ENCODE measurements around the gene HIVEP1.
"Not testable (repeated sequence)": the region's sequence is repeated elsewhere in the genome, so short reads cannot be mapped to it uniquely, and the experiment has no call there.

The HIVEP1 gene

DNA sequence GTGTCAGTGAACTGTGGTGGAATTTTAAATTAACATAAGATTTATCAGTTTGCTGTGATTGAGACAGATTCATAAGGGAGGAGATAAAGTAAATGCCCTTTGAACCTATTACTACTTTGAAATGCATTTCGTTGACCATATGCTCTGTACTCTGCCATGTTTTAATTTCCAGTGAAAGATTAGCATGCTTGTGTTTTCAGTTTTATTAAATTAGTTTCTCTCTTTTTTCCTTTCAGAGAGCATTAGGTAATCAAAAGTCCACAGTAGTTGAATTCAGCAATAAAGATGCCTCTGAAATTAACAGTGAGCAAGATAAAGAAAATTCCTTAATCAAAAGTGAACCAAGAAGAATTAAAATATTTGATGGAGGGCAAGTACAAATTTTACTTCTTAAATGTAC, 117.4 kb downstream of the HIVEP1 start:
- no peak for DNase-seq

- DNase-seq = no peak
Observed at GRCh38 chr6:12132351-12133222, 120.5 kb downstream of the HIVEP1 start.

DNA sequence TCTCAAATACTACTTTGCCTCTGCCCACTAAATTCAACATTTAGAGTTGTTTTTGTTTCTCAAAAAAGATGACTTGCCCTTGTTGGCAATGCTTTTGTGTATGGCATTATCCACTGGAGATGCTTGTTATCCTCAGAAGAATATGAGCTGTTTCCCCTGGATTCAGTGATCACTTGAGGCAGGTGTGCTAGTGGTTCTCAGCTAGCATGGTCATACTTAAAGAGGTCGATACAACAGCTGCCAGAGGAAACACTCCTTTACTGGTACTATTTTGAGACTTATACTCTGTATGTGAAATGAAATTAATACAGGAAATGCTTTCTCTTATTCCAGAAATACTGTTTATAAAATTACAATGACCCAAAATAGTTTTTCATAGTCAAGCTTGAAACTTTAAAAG, 122.5 kb downstream of the HIVEP1 start:
- no peak for DNase-seq

GRCh38 chr6:12134991-12135390, 122.9 kb downstream of the HIVEP1 start:
- no peak for DNase-seq

- DNase-seq = no peak
Observed at GRCh38 chr6:12136905-12137304, 124.8 kb downstream of the HIVEP1 start.

DNA sequence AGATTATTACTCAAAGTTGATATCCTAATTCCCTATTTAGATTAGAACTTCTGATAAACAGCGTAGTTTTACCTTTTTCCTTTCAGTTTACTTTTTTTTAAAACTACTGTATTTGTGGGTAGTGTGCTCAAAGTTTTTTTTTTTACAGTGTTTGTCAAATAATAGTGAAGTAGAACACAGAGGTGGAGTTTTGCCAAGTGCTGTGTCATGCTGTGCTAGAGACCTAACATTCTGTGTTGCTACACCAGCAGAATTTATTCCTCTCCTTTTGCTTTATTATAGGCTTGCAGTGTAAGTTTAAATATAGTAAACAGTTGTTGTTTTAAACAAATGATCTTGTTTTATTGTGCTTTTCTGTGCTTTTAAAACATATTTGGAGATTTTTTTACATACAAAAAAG, 125.4 kb downstream of the HIVEP1 start:
- DNase-seq = no peak

DNA sequence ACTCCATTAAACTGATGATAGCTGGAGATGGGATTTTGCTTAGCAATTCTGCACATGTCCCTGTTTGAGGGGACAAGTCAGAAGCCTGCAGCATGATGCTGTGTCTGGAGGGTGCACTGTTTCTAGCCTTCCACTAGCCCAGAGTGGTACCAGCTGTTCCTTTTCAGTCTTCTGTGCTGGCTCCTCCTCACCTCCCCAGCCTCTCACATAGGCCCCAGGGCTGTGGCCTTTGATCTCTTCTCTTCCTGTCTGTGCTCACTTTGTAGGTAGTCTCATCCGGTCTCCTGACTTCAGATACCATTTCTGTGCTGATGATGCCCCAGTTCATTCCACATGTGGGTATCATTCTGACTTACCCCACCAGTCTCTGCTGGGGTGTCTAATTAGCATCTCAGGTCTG, 126.3 kb downstream of the HIVEP1 start:
- no peak for DNase-seq

DNA sequence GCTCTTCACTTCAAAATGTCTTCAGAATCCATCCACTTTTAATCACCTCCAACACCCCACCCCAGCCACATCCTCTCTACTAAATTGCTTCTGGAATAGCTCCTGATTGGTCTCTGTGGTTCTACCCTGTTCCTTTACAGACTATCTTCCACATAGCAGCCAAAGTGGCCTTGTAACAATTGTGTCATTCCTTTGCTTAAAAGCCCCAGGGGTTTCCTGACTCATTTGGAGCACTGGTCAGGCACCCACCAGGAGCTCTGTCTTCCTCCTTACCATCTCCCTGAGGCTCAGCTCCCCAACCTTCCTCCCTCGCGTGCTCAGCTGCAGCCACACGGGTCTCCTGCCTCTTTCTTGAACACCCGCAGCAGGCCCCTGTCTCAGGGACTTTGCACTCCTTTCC, 126.8 kb downstream of the HIVEP1 start:
- DNase-seq = no peak

GRCh38 chr6:12147557-12148316, 135.6 kb downstream of the HIVEP1 start:
- no peak for DNase-seq

DNA sequence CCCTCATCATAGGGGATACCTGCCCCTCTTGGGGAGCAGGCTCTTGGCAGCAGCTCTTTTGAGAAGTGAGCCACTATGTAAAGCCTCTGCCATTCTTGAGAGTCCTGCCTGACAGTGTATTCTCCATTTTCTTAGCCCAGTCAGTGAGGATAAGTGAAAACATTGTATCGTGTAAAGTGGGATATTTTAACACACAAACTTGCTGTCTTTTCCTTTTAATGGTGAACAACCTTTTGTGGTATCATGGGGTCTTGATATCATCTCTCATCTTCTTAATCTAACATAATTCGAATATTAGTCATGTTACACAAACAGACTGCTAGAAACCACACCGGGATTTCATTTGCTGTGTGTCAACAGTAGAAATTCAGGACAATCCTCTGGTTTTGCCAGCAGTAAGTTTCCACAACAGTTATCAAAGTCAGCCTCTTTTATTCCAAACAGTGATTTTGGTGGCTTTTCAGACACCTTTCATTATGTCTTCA, 136.2 kb downstream of the HIVEP1 start:
- no peak for DNase-seq

DNA sequence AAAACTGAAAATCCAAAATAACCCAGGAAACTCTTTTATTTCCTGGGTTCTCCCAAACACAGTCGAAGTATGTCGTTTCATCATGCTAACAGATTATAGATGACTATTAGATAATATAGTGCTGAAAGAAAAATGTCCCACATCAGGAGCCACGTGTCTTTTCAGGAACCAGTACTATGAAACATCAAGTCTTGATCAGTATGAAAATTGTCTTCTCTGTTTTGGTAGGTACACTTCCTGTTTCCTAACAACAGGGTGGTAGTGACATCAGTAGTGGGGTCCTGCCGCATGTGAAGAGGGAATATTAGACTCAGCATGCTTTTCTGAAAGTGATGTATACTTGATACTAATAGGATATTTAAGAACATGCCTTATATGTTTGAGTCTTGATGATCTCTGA, 136.7 kb downstream of the HIVEP1 start:
- DNase-seq = no peak

GRCh38 chr6:12149944-12150510, 137.9 kb downstream of the HIVEP1 start:
- DNase-seq = no peak

GRCh38 chr6:12150812-12151432, 138.8 kb downstream of the HIVEP1 start:
- no peak for DNase-seq

GRCh38 chr6:12151433-12151820, 139.3 kb downstream of the HIVEP1 start:
- DNase-seq = no peak

- DNase-seq = no peak
Observed at GRCh38 chr6:12152023-12152970, 140.2 kb downstream of the HIVEP1 start.

GRCh38 chr6:12155769-12156168, 143.7 kb downstream of the HIVEP1 start:
- not testable (repeated sequence) for DNase-seq

- no peak for DNase-seq
Observed at GRCh38 chr6:12158686-12159415, 146.7 kb downstream of the HIVEP1 start.

DNA sequence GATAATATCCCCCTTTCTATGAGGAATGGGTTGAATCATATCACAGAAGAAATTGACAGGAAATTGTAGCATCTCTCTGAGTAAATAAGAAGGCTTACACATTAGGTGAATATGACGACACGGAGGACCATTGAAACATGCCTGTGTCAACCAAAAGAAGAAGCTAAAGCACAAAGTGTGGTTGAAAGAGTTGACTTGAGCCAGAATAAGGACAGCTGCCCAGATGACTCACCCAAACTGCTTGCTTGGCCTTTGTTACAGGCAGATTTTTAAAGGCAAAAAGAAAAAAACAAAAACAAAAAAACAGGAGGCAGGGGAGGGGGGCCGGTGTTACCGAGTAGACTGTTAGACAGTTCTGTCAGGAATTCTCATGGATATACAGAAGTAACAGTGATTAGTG, 148.2 kb downstream of the HIVEP1 start:
- DNase-seq = no peak

DNA sequence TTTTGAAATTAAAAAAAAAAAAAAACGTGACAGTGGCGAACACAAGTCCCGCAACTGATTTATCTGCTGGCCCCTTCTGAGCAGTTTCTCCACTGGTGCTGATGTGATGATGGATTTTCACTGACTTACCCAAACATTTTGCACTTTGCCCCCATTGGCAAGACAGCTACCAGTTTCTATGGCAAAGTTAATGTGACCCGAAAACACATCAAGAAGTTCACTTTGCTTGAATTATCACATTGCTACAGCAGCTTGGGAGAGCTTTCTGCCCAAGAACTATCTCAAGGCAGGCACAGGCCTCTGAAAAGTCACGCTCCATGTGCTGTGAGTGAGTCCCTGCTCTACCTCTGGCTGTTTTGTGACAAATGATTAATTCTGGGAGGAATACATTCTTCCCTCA, 150.1 kb downstream of the HIVEP1 start:
- DNase-seq = no peak

DNA sequence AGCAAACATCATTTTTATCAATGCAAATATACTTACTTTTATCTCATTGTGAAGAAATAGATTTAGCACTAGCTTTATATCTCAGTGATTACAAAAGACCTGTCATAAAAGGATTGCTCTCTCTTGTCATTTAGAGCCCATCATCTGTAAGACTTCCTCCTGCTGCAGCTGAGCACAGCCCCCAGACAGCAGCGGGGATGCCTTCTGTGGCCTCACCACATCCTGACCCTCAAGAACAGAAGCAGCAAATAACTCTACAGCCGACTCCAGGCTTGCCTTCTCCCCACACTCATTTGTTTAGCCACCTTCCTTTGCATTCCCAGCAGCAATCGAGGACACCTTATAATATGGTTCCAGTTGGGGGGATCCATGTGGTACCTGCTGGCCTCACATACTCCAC, 151.0 kb downstream of the HIVEP1 start:
- peak; percentile 20 for DNase-seq

- DNase-seq = no peak
Observed at GRCh38 chr6:12163744-12164507, 151.8 kb downstream of the HIVEP1 start.

Data from NK-92 treated with Interleukin-12 subunit alpha and Interleukin-12 subunit beta, amount 100 ng/mL, for 24 hours (cell line).